ENCODE measurements around the gene PRMT9.

PRMT9 gene

GRCh38 chr4:147683717-147684700 lies at the start of gene PRMT9:
TSS of gene PRMT9 (minus strand) at chr4:147684163. CDS start at chr4:147683987, 176 bp downstream.
- peak; percentile 66 to 93 for DNase-seq

DNA sequence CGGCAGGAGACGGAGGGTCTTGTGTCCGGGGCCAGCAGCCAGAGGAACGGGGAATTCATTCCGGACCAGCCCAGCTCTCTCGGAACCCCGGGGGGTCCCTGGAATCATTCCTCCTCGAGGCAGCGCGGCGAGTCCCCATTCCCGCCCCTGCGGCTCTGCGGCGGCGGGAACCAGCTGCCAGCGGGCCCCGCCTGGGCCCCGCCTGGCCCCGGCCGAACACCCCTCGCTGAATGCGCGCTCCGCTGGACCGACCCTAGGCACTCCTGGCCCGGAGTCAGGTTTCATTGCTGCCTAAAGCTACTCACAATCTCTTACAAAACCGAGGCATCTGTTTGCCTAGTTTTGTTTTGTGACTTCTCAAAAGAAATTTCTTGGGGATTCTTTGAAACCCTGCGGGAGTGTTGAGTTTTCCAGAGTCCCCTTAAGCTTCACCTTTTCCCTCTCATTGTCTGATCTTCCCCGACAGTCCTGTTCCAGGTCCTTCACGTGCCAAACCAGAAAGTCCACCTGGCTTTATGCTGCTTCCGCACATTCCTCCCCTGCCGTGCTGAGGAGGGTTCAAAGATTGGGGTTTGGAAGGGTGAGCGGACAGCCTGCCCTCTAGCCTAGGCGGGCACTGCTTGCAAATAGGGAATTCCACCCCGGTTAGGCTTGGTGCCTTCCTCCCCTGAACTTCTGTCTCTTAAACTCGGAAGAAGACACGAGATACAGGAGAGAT lies 48.7 kb upstream of the PRMT9 start:
- DNase-seq: peak in 1 of 2 experiments; percentile 10

DNA sequence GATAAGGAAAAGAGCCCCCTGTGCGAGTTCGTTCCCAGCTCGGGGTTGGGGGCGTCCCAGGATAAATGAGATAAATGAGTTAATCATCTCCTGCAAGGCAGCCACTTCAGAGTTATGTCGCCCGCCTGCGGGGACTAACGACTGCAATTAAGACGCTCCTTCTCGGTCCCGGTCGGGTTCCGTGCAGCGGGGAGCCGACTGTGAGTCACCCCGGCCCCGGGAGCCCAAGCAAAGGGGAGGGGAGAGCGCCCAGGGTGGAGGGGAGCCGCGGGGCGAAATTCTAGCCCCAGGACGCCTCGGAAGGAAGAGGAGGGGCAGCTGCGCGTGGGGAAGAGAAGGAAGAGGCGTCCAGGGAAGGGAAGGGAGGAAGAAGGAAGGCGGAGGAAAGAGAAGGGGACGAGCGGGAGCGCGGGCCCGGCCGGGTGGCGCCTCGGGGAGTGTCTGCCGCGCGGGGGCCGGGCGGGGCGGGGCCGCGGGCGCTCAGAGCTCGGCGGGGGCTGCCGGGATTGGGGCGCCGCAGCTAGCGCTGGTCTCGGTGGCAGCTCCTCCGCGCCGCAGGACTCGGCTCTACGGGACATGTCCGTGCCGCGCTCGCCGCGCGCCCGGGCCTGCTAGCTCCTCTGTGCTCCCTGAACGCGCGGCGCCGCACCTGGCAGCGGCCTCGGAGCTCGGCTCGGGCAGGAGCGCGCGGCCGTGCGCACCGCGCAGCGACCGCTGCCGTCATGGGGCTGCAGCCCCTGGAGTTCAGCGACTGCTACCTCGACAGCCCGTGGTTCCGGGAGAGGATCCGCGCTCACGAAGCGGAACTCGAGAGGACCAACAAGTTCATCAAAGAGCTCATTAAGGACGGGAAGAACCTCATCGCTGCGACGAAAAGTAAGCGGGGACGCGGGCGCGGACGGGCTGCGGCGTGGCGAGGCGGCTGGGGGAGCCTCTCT lies 47.9 kb upstream of the PRMT9 start, which contains the start of gene ARHGAP10:
TSS of gene ARHGAP10 (plus strand) at position 509 of the 938 bp plus-strand sequence. CDS start at position 723, 214 bp downstream.
- DNase-seq: peak in 1 of 2 experiments; percentile 71

GRCh38 chr4:147730333-147730732 lies 46.4 kb upstream of the PRMT9 start:
- DNase-seq: no peak

GRCh38 chr4:147727476-147728028 lies 43.6 kb upstream of the PRMT9 start:
- no peak for DNase-seq

DNA sequence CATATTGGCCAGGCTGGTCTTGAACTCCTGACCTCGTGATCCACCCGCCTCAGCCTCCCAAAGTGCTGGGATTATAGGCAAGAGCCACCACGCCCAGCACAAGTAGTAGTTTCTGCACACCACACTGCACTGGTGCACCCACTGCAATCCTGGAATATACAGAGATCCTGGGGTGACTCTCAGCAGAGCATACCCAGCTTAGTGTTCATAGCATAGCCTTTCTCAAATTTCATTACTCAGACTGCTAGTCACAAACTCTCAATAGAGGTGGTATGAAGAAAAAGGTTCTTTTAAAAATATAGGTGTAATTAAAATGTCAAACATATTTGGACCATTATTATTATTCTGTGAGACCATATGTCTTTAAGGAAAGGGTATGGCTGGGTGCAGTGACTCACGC lies 41.7 kb upstream of the PRMT9 start:
- no peak for DNase-seq

DNA sequence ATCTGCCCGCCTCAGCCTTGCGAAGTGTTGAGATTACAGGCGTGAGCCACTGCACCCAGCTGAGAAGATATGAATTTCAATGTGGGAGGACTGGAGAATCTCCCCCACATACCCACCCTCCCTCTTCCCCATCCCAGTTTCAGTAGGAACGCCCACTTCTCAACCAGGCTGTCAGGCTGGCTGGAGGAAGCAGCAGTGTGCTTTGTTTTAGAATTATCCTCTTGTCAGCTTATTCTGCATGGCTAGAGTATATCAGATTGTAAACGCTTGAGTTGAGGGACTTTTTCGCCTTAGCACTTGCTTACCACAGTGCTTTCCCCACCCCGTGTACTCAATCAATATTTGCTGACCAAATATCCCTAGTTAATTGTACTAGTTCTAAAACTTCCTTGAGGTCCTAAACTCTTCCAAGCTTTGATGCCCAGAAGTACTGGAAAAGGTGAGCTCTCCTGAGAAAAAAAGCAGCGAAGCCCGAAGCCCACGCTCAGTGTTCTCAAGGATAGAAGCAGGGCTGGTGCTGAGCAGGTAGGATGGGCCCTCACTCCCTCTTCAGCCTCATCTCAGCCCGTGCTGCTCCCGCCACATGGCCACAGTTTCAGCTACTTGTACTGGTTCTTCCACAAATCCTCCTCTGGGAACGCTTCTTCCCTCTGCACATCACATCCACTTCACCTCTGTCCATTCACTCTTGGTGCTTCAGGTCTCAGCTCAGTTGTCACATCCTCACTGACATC lies 40.7 kb upstream of the PRMT9 start:
- no peak for DNase-seq

GRCh38 chr4:147723326-147723725 lies 39.4 kb upstream of the PRMT9 start:
- DNase-seq: no peak

DNA sequence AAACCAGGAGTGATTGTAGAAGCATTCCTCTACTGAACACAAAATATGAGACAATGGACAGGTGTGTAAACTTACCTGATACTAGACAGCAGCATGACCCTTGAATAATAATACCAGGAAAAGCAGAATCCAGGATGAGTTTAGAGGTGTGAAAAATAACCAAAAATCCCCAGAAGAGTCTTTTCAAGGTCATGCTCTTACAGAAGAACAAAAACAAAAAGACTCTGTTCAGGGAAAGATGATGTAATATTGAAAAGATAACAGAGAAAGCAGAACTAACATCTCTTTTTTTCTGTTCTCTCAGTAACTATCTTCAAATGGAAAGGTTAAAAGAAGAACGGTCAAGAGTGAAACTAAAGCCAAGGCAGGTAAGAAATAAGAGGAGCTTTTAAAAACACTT lies 33.9 kb upstream of the PRMT9 start:
- DNase-seq: no peak

GRCh38 chr4:147714575-147715401 lies 30.8 kb upstream of the PRMT9 start:
- no peak for DNase-seq

- DNase-seq: no peak
These were observed 26.0 kb upstream of the PRMT9 start for GRCh38 chr4:147709999-147710398.

GRCh38 chr4:147707892-147708672 lies 24.1 kb upstream of the PRMT9 start:
- peak; percentile 5 to 44 for DNase-seq

DNA sequence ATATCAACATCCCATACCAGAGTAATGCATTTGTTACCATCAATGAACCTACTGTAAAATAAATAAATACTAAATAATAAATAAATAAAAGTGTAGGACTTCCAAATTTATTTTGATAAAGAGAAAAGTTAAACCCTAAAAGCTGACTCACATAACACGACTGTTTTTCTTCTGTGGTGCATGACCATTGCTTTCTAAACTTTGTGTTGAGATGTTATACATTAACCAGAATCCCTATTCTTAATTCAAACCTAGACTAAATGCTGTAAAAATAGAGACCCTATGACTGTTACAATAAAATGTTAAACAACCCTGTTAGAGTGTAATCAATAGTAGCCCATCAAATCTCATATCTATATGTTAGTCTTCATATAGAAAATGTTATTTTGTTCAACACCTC lies 20.9 kb upstream of the PRMT9 start:
- no peak for DNase-seq

GRCh38 chr4:147696866-147697265 lies 12.9 kb upstream of the PRMT9 start:
- DNase-seq: no peak

GRCh38 chr4:147693218-147693617 lies 9.3 kb upstream of the PRMT9 start:
- no peak for DNase-seq

GRCh38 chr4:147691820-147692219 lies 7.9 kb upstream of the PRMT9 start:
- no peak for DNase-seq

- DNase-seq: no peak
These were observed 5.1 kb upstream of the PRMT9 start for GRCh38 chr4:147689067-147689466.

- peak in 1 of 2 experiments; percentile 21 for DNase-seq
These were observed 773 bp downstream of the PRMT9 start for GRCh38 chr4:147683188-147683591.

DNA sequence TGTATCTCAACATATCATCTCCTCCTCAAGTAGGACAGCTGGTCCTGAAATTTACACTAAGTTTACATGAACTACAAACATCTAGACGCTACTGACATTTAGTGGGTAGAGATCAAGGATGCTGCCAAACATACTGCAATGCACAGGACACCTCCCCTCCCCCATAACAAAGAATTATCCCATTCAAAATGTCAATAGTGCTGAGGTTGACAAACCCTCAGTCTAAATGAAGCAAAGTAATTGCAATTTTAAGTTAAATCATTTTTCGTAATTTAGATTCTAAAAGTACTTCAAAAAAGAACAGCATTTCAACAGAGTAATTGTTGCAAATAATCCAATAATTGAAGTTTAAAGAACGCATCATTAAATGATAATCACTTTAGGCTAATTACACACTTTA lies 1.2 kb downstream of the PRMT9 start:
- no peak for DNase-seq
